OCI-LY1 (cell line): Measurements from ENCODE around the gene PDE3A.

Experiments
- EZH2 ChIP-seq: fragments of 200-600 bp; sonication (generic), shearing (Covaris generic); IDR thresholded peaks from 2 replicates; pipeline ENCODE4 v1.8.0; 2017; ENCODE audit warnings: borderline replicate concordance, mixed run types, mild to moderate bottlenecking, antibody characterized with exemption, low read length, moderate library complexity, mixed read lengths
- TF ChIP-seq, protein P1 (sequence below): fragments of 200-600 bp; sonication (generic), shearing (Covaris generic); IDR thresholded peaks from 2 replicates; pipeline ENCODE4 v1.5.1; 2017; ENCODE audit warnings: mild to moderate bottlenecking, antibody characterized with exemption, low read length, moderate library complexity, mixed read lengths

DNA sequence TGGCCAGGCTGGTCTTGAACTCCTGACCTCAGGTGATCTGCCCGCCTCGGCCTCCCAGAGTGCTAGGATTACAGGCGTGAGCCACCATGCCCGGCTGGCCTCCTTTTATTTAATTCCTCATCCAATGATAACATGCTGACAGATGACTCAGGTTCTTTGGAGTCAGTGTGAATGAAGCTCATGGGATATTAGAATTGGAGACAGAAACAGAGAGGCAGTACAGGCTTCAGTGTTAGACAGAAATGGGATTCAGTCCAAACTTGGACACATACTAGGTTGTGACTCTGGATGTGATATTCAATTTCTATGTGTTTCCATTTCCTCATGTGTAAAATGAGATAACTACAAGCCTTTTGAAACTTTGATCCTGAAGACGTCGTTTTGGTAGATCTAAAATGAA lies 47.3 kb downstream of the PDE3A start:
- TF ChIP-seq, protein P1, sequence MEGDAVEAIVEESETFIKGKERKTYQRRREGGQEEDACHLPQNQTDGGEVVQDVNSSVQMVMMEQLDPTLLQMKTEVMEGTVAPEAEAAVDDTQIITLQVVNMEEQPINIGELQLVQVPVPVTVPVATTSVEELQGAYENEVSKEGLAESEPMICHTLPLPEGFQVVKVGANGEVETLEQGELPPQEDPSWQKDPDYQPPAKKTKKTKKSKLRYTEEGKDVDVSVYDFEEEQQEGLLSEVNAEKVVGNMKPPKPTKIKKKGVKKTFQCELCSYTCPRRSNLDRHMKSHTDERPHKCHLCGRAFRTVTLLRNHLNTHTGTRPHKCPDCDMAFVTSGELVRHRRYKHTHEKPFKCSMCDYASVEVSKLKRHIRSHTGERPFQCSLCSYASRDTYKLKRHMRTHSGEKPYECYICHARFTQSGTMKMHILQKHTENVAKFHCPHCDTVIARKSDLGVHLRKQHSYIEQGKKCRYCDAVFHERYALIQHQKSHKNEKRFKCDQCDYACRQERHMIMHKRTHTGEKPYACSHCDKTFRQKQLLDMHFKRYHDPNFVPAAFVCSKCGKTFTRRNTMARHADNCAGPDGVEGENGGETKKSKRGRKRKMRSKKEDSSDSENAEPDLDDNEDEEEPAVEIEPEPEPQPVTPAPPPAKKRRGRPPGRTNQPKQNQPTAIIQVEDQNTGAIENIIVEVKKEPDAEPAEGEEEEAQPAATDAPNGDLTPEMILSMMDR: no peak
- no peak for TF ChIP-seq EZH2
